Superior temporal gyrus (tissue), 1 donor: ENCODE data around the gene PRR35.

Source experiments
- DNase-seq: peaks from one replicate; pipeline ENCODE4 v3.0.0-alpha.2; 2016; ENCODE audit errors: extremely low spot score

Gene PRR35

GRCh38 chr16:528111-529011, 31.8 kb upstream of the PRR35 start:
- DNase-seq: no peak

- DNase-seq: no peak
These were observed 31.1 kb upstream of the PRR35 start for GRCh38 chr16:529012-529575.

GRCh38 chr16:530111-530817, 29.9 kb upstream of the PRR35 start:
- no peak for DNase-seq

- no peak for DNase-seq
These were observed 28.6 kb upstream of the PRR35 start for GRCh38 chr16:531494-532125.

- no peak for DNase-seq
These were observed 26.6 kb upstream of the PRR35 start for GRCh38 chr16:533391-534123.

GRCh38 chr16:534135-534534, 26.1 kb upstream of the PRR35 start:
- no peak for DNase-seq

- DNase-seq: no peak
These were observed 25.2 kb upstream of the PRR35 start for GRCh38 chr16:534856-535445.

- DNase-seq: no peak
These were observed 24.5 kb upstream of the PRR35 start for GRCh38 chr16:535446-536405.

- DNase-seq: no peak
These were observed 23.4 kb upstream of the PRR35 start for GRCh38 chr16:536746-537145.

GRCh38 chr16:537415-538335, 22.5 kb upstream of the PRR35 start:
- no peak for DNase-seq

GRCh38 chr16:539901-540530, 20.2 kb upstream of the PRR35 start:
- DNase-seq: no peak

GRCh38 chr16:540645-541340, 19.4 kb upstream of the PRR35 start:
- no peak for DNase-seq

- no peak for DNase-seq
These were observed 16.7 kb upstream of the PRR35 start for GRCh38 chr16:543301-544164.

GRCh38 chr16:544517-544916, 15.7 kb upstream of the PRR35 start:
- no peak for DNase-seq

GRCh38 chr16:546909-547770, 13.1 kb upstream of the PRR35 start:
- peak; percentile 53 for DNase-seq

- no peak for DNase-seq
These were observed 11.6 kb upstream of the PRR35 start for GRCh38 chr16:548586-548985.
